ENCODE data around the gene NUDT6. TPM values are rescaled to one million over a fixed set of nuclear protein-coding genes. Genes with fewer than 3 reads are reported as not detected.
A peak's percentile ranks its signal among the peaks of the same experiment; 100 is the strongest.
"Not testable (repeated sequence)": the region's sequence is repeated elsewhere in the genome, so short reads cannot be mapped to it uniquely, and the experiment has no call there.

The NUDT6 gene
- total and polyA plus RNA-seq, 11 donors = 6.7 to 22.5 (median 15.1) TPM

- Histone ChIP-seq H3K27ac (peak overlapping the region in 6 of 12 donors; percentile 4 to 74 (median 33)), H3K27me3 (no peaks in the 10 kb centered on the region), H3K4me3 (peak overlapping the region in 2 of 12 donors; percentile 6 to 13), H3K4me1 (peaks cover 0 to 30% (median 1%) of the 10 kb centered on the region in 12 donors), H3K9me3 (no peaks in the 10 kb centered on the region), H3K36me3 (no peaks in the 10 kb centered on the region)
- DNase-seq (peak in 1 of 5 donors; percentile 19), ATAC-seq (peak in 1 of 4 donors; percentile 46)
- intact Hi-C loops (cut with DNase I) = no loop called here
- no peak for TF ChIP-seq POLR2A (IDR thresholded peaks at IDR 0.05)
- TF ChIP-seq CTCF (IDR thresholded peaks at IDR 0.05) = no peak
- WGBS, 4 donors = 78 to 88% (median 82%) methylated on average over 10 of the region's 10 CpGs
These were observed 67.7 kb downstream of the NUDT6 start for GRCh38 chr4:122854447-122855352.

GRCh38 chr4:122851568-122851967, 70.8 kb downstream of the NUDT6 start:
- no peak for ATAC-seq

GRCh38 chr4:122849789-122850188, 72.6 kb downstream of the NUDT6 start:
- DNase-seq, ATAC-seq, H3K27me3 ChIP-seq, H3K4me3 ChIP-seq, H3K9me3 ChIP-seq, H3K27ac ChIP-seq, H3K36me3 ChIP-seq: not testable (repeated sequence)
- intact Hi-C loops (cut with DNase I) = loop anchor here in 1 of 10 donors (10.0 kb wide), 1 partner anchor 55 kb away; no protein-coding TSS in a partner anchor
- 95 to 100% (median 99%) methylated on average over 3 of the region's 3 CpGs for WGBS, 4 donors
- H3K4me1 ChIP-seq = peaks cover 0 to 12% (median 0%) of the 10 kb centered on the region in 12 donors

More at GRCh38 chr4:122851568-122851967, 70.8 kb downstream of the NUDT6 start:
- DNase-seq = no peak
- Histone ChIP-seq H3K4me1 (peaks cover 0 to 21% (median 1%) of the 10 kb centered on the region in 12 donors), H3K27me3 (no peaks in the 10 kb centered on the region), H3K9me3 (no peaks in the 10 kb centered on the region), H3K36me3 (no peaks in the 10 kb centered on the region), H3K4me3 (no peak overlapping the region), H3K27ac (no peak overlapping the region)
- intact Hi-C loops (cut with DNase I) = no loop called here
- no peak for TF ChIP-seq POLR2A (IDR thresholded peaks at IDR 0.05)
- TF ChIP-seq CTCF (IDR thresholded peaks at IDR 0.05) = no peak

- Histone ChIP-seq H3K36me3 (no peaks in the 10 kb centered on the region), H3K4me3 (no peak overlapping the region), H3K9me3 (no peaks in the 10 kb centered on the region), H3K27me3 (no peaks in the 10 kb centered on the region), H3K27ac (no peak overlapping the region), H3K4me1 (peaks cover 0 to 5% (median 0%) of the 10 kb centered on the region in 12 donors)
- WGBS, 4 donors = 92 to 100% (median 98%) methylated on average over 1 of the region's 1 CpG
- TF ChIP-seq POLR2A (IDR thresholded peaks at IDR 0.05) (no peak), CTCF (IDR thresholded peaks at IDR 0.05) (no peak)
- DNase-seq = no peak
- no peak for ATAC-seq
- intact Hi-C loops (cut with DNase I) = loop anchor here in 1 of 10 donors (10.0 kb wide), 1 partner anchor 57 kb away; no protein-coding TSS in a partner anchor
These were observed 74.5 kb downstream of the NUDT6 start for GRCh38 chr4:122847931-122848330.
